HCT116 (cell line): ENCODE results near the gene NKPD1. TPM values are rescaled to one million over a fixed set of nuclear protein-coding genes. Genes with fewer than 3 reads are reported as not detected.

Experiments
- ATAC-seq: fragments of 200-7000 bp; cut with Tn5 transposase; 2 replicates; pipeline ENCODE4 v1.9.1; 2020; ENCODE audit warnings: mild to moderate bottlenecking, moderate library complexity
- BruUV-seq: library from RNA; stranded (reverse); fragments of 400-500 nt; replicated peaks from 2 replicates; lab custom pipeline; 2021; lab: Mats Ljungman, UMichigan
- CTCF ChIA-PET: fragments of 300-600 bp; sonication (Branson Sonifier 250); formaldehyde crosslinking; loops from one replicate; lab custom pipeline; 2021; ENCODE audit warnings: antibody characterized with exemption; lab: Charles Lee
- POLR2A ChIA-PET: fragments of 300-600, 350-600 bp; sonication (Branson Sonifier 250); formaldehyde crosslinking; loops from one replicate; lab custom pipeline; 2021; ENCODE audit warnings: antibody characterized with exemption; lab: Charles Lee
- RAD21 ChIA-PET, 2 experiments: fragments of 300-600 bp; sonication (Branson Sonifier 250); formaldehyde crosslinking; loops; one replicate each; lab custom pipeline; 2023; ENCODE audit warnings: low total read pairs in 2 of 2; ENCODE audit not compliant: uncharacterized antibody in 2 of 2, unreplicated experiment in 2 of 2, low non-redundant PET in 1 of 2; lab: Charles Lee
- DNase-seq: peaks from one replicate; pipeline ENCODE4 v3.0.0-alpha.2; 2010; ENCODE audit warnings: low read depth, low spot score
- H2AFZ ChIP-seq: fragments of 200-600 bp; shearing (Covaris generic), sonication (generic); 2 replicates; pipeline ENCODE4 v1.6.1; 2017; ENCODE audit warnings: low read depth, mixed run types, mixed read lengths, antibody characterized with exemption, low read length; ENCODE audit not compliant: poor library complexity, severe bottlenecking
- H3K27ac ChIP-seq: 2 replicates; pipeline ENCODE4 v1.5.1; 2012; ENCODE audit warnings: low read depth, low read length
- H3K27me3 ChIP-seq: fragments of 200-600 bp; sonication (generic); 2 replicates; pipeline ENCODE4 v1.6.1; 2016; ENCODE audit warnings: mixed run types, low read length, mixed read lengths; ENCODE audit not compliant: insufficient read depth
- H3K36me3 ChIP-seq, 2 experiments: fragments of 200-500 bp in 1 of 2; fragments of 200-600 bp in 1 of 2; sonication (Bioruptor generic) in 1 of 2; sonication (generic) in 1 of 2; 2 replicates each; pipeline versions ENCODE4 v1.5.1 to v1.6.1; 2014 to 2016; ENCODE audit warnings: low read length in 2 of 2, inconsistent platforms in 1 of 2, mixed read lengths in 1 of 2, mixed run types in 1 of 2; ENCODE audit not compliant: insufficient read depth in 2 of 2, control insufficient read depth in 1 of 2
- H3K4me1 ChIP-seq, 2 experiments: fragments of 200-600 bp in 1 of 2; sonication (generic) in 1 of 2; 2 replicates each; pipeline versions ENCODE4 v1.5.1 to v1.6.1; 2012 to 2017; ENCODE audit warnings: low read length in 2 of 2, inconsistent platforms in 1 of 2, mild to moderate bottlenecking in 1 of 2, mixed read lengths in 1 of 2, mixed run types in 1 of 2, moderate library complexity in 1 of 2; ENCODE audit not compliant: insufficient read depth in 2 of 2, control insufficient read depth in 1 of 2
- H3K4me2 ChIP-seq: fragments of 200-600 bp; sonication (generic); 2 replicates; pipeline ENCODE4 v1.6.1; 2017; ENCODE audit warnings: mixed run types, low read length, mixed read lengths
- H3K4me3 ChIP-seq, 2 experiments: fragments of 200-600 bp in 1 of 2; sonication (generic) in 1 of 2; replicated peaks in 1 of 2; 2 replicates each; pipeline ENCODE4 v1.5.1; 2011 to 2016; ENCODE audit warnings: low read length in 2 of 2, control low read depth in 1 of 2, low read depth in 1 of 2, mild to moderate bottlenecking in 1 of 2, mixed read lengths in 1 of 2, mixed run types in 1 of 2
- H3K79me2 ChIP-seq: fragments of 200-600 bp; sonication (generic); 2 replicates; pipeline ENCODE4 v1.6.1; 2017; ENCODE audit warnings: mild to moderate bottlenecking, mixed run types, low read length, moderate library complexity, mixed read lengths; ENCODE audit not compliant: insufficient read depth
- H3K9ac ChIP-seq: fragments of 200-600 bp; sonication (generic); 2 replicates; pipeline ENCODE4 v1.6.1; 2016; ENCODE audit warnings: low read length, mixed read lengths
- H3K9me2 ChIP-seq: fragments of 200-600 bp; sonication (generic), shearing (Covaris generic); 2 replicates; pipeline ENCODE4 v1.6.1; 2017; ENCODE audit warnings: mixed run types, mild to moderate bottlenecking, moderate library complexity; ENCODE audit not compliant: insufficient read depth
- H3K9me3 ChIP-seq, 2 experiments: fragments of 200-500 bp in 1 of 2; fragments of 200-600 bp in 1 of 2; sonication (Bioruptor generic) in 1 of 2; sonication (generic) in 1 of 2; 2 replicates each; pipeline ENCODE4 v1.6.1; 2014 to 2017; ENCODE audit warnings: low read length in 2 of 2, mixed read lengths in 2 of 2, inconsistent platforms in 1 of 2, low read depth in 1 of 2, mild to moderate bottlenecking in 1 of 2, mixed run types in 1 of 2, moderate library complexity in 1 of 2; ENCODE audit not compliant: control insufficient read depth in 1 of 2, insufficient read depth in 1 of 2
- H4K20me1 ChIP-seq: fragments of 200-600 bp; sonication (generic), shearing (Covaris generic); 2 replicates; pipeline ENCODE4 v1.6.1; 2017; ENCODE audit warnings: mixed run types, mild to moderate bottlenecking, moderate library complexity; ENCODE audit not compliant: insufficient read depth
- ATF3 ChIP-seq: IDR thresholded peaks from 2 replicates; pipeline ENCODE4 v1.6.1; 2012
- CTCF ChIP-seq, 3 experiments: fragments of 200-600 bp in 1 of 3; sonication (generic) in 1 of 3; IDR thresholded peaks in 2 of 3; conservative IDR thresholded peaks in 1 of 3; 2 replicates each; pipeline ENCODE4 v1.5.1; 2012 to 2017; ENCODE audit warnings: low read depth in 2 of 3, low read length in 2 of 3, antibody characterized with exemption in 1 of 3, borderline replicate concordance in 1 of 3, control low read depth in 1 of 3, mild to moderate bottlenecking in 1 of 3, mixed read lengths in 1 of 3, mixed run types in 1 of 3, moderate library complexity in 1 of 3; ENCODE audit not compliant: insufficient read depth in 1 of 3
- ELF1 ChIP-seq: IDR thresholded peaks from 2 replicates; pipeline ENCODE4 v1.6.1; 2012; ENCODE audit warnings: low read depth, borderline replicate concordance
- EZH2 ChIP-seq: fragments of 200-600 bp; sonication (generic); IDR thresholded peaks from 2 replicates; pipeline ENCODE4 v1.6.1; 2017; ENCODE audit warnings: antibody characterized with exemption, mixed run types
- FOSL1 ChIP-seq: IDR thresholded peaks from 2 replicates; pipeline ENCODE4 v1.6.1; 2012; ENCODE audit warnings: low read depth
- JUND ChIP-seq: IDR thresholded peaks from 2 replicates; pipeline ENCODE4 v1.6.1; 2012
- POLR2A ChIP-seq: IDR thresholded peaks from 2 replicates; pipeline ENCODE4 v1.7.0; 2011; ENCODE audit warnings: borderline replicate concordance; ENCODE audit not compliant: insufficient read depth, insufficient read length; ENCODE audit errors: extremely low read depth
- RAD21 ChIP-seq: IDR thresholded peaks from 2 replicates; pipeline ENCODE4 v1.6.1; 2012; ENCODE audit warnings: low read depth, mild to moderate bottlenecking
- REST ChIP-seq: IDR thresholded peaks from 2 replicates; pipeline ENCODE4 v1.6.1; 2012; ENCODE audit warnings: low read depth
- SP1 ChIP-seq: IDR thresholded peaks from 2 replicates; pipeline ENCODE4 v1.6.1; 2012; ENCODE audit warnings: low read depth
- SRF ChIP-seq: IDR thresholded peaks from 2 replicates; pipeline ENCODE4 v1.6.1; 2012; ENCODE audit warnings: low read depth
- YY1 ChIP-seq: IDR thresholded peaks from 2 replicates; pipeline ENCODE4 v1.6.1; 2011; ENCODE audit warnings: low read length, low read depth, moderate library complexity, mild to moderate bottlenecking; ENCODE audit not compliant: insufficient replicate concordance; ENCODE audit errors: extremely low read depth
- ZBTB33 ChIP-seq: IDR thresholded peaks from 2 replicates; pipeline ENCODE4 v1.6.1; 2011; ENCODE audit warnings: mild to moderate bottlenecking, low read length, moderate library complexity; ENCODE audit not compliant: insufficient replicate concordance; ENCODE audit errors: extremely low read depth
- ZFX ChIP-seq: fragments of 450-650 bp; IDR thresholded peaks from 2 replicates; pipeline ENCODE4 v1.6.1; 2017
- ZNF274 ChIP-seq: fragments of 200-500 bp; sonication (Bioruptor generic); IDR thresholded peaks from 2 replicates; pipeline ENCODE4 v1.6.1; 2014; ENCODE audit warnings: mild to moderate bottlenecking, low read depth, low read length, inconsistent platforms
- intact Hi-C: fragments of 100-400 bp; cut with micrococcal nuclease; formaldehyde crosslinking; loops from 2 replicates; pipeline ENCODE4 v1.10.0; 2022
- total RNA-seq: library from RNA; stranded (reverse); gene quantifications from one replicate; pipeline ENCODE4 v1.2.1, GENCODE V29; 2021; ENCODE audit not compliant: unreplicated experiment

The NKPD1 gene
- total RNA-seq, 1 experiment from 2014 or later, result 0.64 TPM

- TF ChIP-seq REST, result no peak
- TF ChIP-seq ZBTB33, result no peak
- no peak for TF ChIP-seq SRF
- TF ChIP-seq POLR2A, result no peak
- TF ChIP-seq SP1, result no peak
Measured at GRCh38 chr19:45163156-45163555, 2.4 kb upstream of the NKPD1 start (continued).

GRCh38 chr19:45162608-45163143, 1.9 kb upstream of the NKPD1 start:
- intact Hi-C loops, result no loop called here
- Histone ChIP-seq H3K4me2 (no peak overlapping the region), H3K79me2 (no peaks in the 10 kb centered on the region), H4K20me1 (no peaks in the 10 kb centered on the region), H3K27ac (no peak overlapping the region), H2AFZ (no peak overlapping the region), H3K4me1 (peaks cover 22 to 36% of the 10 kb centered on the region in 2 experiments), H3K9ac (no peak overlapping the region), H3K9me2 (no peaks in the 10 kb centered on the region), H3K36me3 (no peaks in the 10 kb centered on the region), H3K9me3 (no peaks in the 10 kb centered on the region), H3K4me3 (no peak overlapping the region), H3K27me3 (no peaks in the 10 kb centered on the region)
- DNase-seq (no peak), ATAC-seq (no peak)
- ChIA-PET POLR2A (no interaction called here), CTCF (no interaction called here), RAD21 (no interaction called here)
- BruUV-seq, result no TSS peak
- TF ChIP-seq CTCF (IDR thresholded peaks at IDR 0.05 in 2 of 3, conservative IDR thresholded peaks at IDR 0.05 in 1 of 3; ENCODE audit: borderline replicate concordance in 1 of 3, insufficient read depth in 1 of 3, low read depth in 2 of 3, low read length in 2 of 3) (no peak), POLR2A (no peak), ZNF274 (no peak), YY1 (no peak), ZFX (no peak), FOSL1 (no peak), ZBTB33 (no peak), RAD21 (no peak), SRF (no peak), JUND (no peak), ATF3 (no peak), ELF1 (no peak), EZH2 (no peak)
